SU-DHL-6 (cell line): ENCODE data around the gene ASB11.

ENCODE experiments used
- H2AFZ ChIP-seq: fragments of 200-600 bp; sonication (generic); 2 replicates; pipeline ENCODE4 v1.6.1; 2014; ENCODE audit warnings: low read depth, mild to moderate bottlenecking, moderate library complexity, mixed read lengths, antibody characterized with exemption, low read length; ENCODE audit not compliant: severe bottlenecking
- H3F3A ChIP-seq: fragments of 200-600 bp; shearing (Covaris generic); 2 replicates; pipeline ENCODE4 v1.6.0; 2016; ENCODE audit warnings: antibody characterized with exemption, mild to moderate bottlenecking; ENCODE audit not compliant: insufficient read depth
- H3K27ac ChIP-seq: fragments of 200-600 bp; sonication (generic); 2 replicates; pipeline ENCODE4 v1.5.1; 2016; ENCODE audit warnings: low read depth, mild to moderate bottlenecking, low read length, moderate library complexity, mixed read lengths
- H3K27me3 ChIP-seq: fragments of 200-600 bp; sonication (generic), shearing (Covaris generic); 2 replicates; pipeline ENCODE4 v1.6.0; 2014; ENCODE audit warnings: mild to moderate bottlenecking, low read length
- H3K36me3 ChIP-seq: fragments of 200-600 bp; sonication (generic); 2 replicates; pipeline ENCODE4 v1.6.1; 2014; ENCODE audit warnings: mild to moderate bottlenecking, low read length, mixed read lengths
- H3K4me2 ChIP-seq: fragments of 300-600, 200-600 bp; shearing (Covaris generic), sonication (generic); 2 replicates; pipeline ENCODE4 v1.6.0; 2014; ENCODE audit warnings: low read length, low read depth, mild to moderate bottlenecking; ENCODE audit not compliant: poor library complexity, severe bottlenecking
- H3K4me3 ChIP-seq: fragments of 200-600 bp; sonication (generic); 2 replicates; pipeline ENCODE4 v1.5.1; 2014; ENCODE audit warnings: antibody characterized with exemption, low read length, mild to moderate bottlenecking, mixed read lengths; ENCODE audit not compliant: insufficient read depth, poor library complexity, severe bottlenecking
- H3K79me2 ChIP-seq: fragments of 200-600 bp; sonication (generic); 2 replicates; pipeline ENCODE4 v1.6.1; 2014; ENCODE audit warnings: mild to moderate bottlenecking, low read length, moderate library complexity; ENCODE audit not compliant: insufficient read depth
- H3K9ac ChIP-seq: fragments of 200-600 bp; sonication (generic); 2 replicates; pipeline ENCODE4 v1.7.0; 2014; ENCODE audit warnings: mild to moderate bottlenecking, low read length
- H3K9me2 ChIP-seq: fragments of 200-600 bp; sonication (generic); replicated peaks from 2 replicates; pipeline ENCODE4 v1.6.1; 2014; ENCODE audit warnings: low read length; ENCODE audit not compliant: insufficient read depth
- H3K9me3 ChIP-seq: fragments of 200-600 bp; sonication (generic); 2 replicates; pipeline ENCODE4 v1.6.1; 2014; ENCODE audit warnings: low read length, mixed read lengths; ENCODE audit not compliant: insufficient read depth
- H4K20me1 ChIP-seq: fragments of 200-600 bp; sonication (generic); 2 replicates; pipeline ENCODE4 v1.6.1; 2014; ENCODE audit warnings: low read depth, mild to moderate bottlenecking, antibody characterized with exemption, low read length, moderate library complexity, mixed read lengths
- EZH2phosphoT487 ChIP-seq: fragments of 200-600 bp; sonication (generic), shearing (Covaris generic); conservative IDR thresholded peaks from 2 replicates; pipeline ENCODE4 v1.6.1; 2018; ENCODE audit warnings: mild to moderate bottlenecking, antibody characterized with exemption, low read length, moderate library complexity, mixed read lengths
- TF ChIP-seq, protein P1 (sequence below): fragments of 200-600 bp; sonication (generic); IDR thresholded peaks from one replicate; pipeline ENCODE4 v1.5.1; 2017; ENCODE audit warnings: antibody characterized with exemption, mild to moderate bottlenecking, low read length, moderate library complexity; ENCODE audit not compliant: insufficient read depth, poor library complexity, severe bottlenecking

The ASB11 gene

DNA sequence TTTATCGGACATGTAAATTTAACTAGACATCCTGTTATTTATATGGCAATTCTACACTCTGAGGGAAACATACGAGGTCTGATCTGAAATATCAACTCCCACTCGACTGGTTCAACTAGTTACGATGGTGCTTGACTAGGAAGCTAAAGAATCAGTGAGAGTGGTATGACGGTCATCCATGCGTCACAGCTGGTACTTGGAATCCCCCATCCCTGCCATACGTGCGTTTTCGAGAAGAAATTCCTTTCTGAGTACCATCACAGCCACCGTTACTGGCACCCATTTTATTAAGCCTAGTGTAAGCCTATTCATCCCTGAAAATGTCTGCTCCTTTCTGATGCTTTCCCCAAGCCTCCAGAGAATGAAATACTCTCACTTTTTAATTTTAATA, 20.6 kb upstream of the ASB11 start:
- Histone ChIP-seq H3K27me3 (no peaks in the 10 kb centered on the region), H3K4me2 (peak overlapping the region; percentile 79), H3K36me3 (no peaks in the 10 kb centered on the region), H3F3A (no peaks in the 10 kb centered on the region), H3K79me2 (peaks cover 7% of the 10 kb centered on the region; the same call in 1 of the 2 replicates), H3K4me3 (peak overlapping the region; percentile 61), H3K9ac (peak overlapping the region; percentile 37; the same call in 1 of the 2 replicates), H3K27ac (no peak overlapping the region), H4K20me1 (no peaks in the 10 kb centered on the region), H2AFZ (peak overlapping the region; percentile 84), H3K9me2 (no peaks in the 10 kb centered on the region), H3K9me3 (no peaks in the 10 kb centered on the region)
- TF ChIP-seq EZH2phosphoT487: no peak
- TF ChIP-seq, protein P1, sequence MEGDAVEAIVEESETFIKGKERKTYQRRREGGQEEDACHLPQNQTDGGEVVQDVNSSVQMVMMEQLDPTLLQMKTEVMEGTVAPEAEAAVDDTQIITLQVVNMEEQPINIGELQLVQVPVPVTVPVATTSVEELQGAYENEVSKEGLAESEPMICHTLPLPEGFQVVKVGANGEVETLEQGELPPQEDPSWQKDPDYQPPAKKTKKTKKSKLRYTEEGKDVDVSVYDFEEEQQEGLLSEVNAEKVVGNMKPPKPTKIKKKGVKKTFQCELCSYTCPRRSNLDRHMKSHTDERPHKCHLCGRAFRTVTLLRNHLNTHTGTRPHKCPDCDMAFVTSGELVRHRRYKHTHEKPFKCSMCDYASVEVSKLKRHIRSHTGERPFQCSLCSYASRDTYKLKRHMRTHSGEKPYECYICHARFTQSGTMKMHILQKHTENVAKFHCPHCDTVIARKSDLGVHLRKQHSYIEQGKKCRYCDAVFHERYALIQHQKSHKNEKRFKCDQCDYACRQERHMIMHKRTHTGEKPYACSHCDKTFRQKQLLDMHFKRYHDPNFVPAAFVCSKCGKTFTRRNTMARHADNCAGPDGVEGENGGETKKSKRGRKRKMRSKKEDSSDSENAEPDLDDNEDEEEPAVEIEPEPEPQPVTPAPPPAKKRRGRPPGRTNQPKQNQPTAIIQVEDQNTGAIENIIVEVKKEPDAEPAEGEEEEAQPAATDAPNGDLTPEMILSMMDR: no peak

GRCh38 chrX:15335135-15336022, 19.9 kb upstream of the ASB11 start, which contains the start of gene PIGA:
TSS of gene PIGA (minus strand) at chrX:15335523. CDS start at chrX:15331930, 3,593 bp downstream.
- Histone ChIP-seq H3K9ac (peak within 1 kb of the TSS; percentile 87), H3K9me2 (no peaks in the 10 kb centered on the region), H3K27me3 (no peaks in the 10 kb centered on the region), H4K20me1 (no peaks in the 10 kb centered on the region), H2AFZ (peak within 1 kb of the TSS; percentile 84), H3K36me3 (no peaks in the 10 kb centered on the region), H3K27ac (no peak within 1 kb of the TSS; the same call in 1 of the 2 replicates), H3K4me2 (peak within 1 kb of the TSS; percentile 79), H3K79me2 (peaks cover 7% of the 10 kb centered on the region; the same call in 1 of the 2 replicates), H3K9me3 (no peaks in the 10 kb centered on the region), H3F3A (no peaks in the 10 kb centered on the region), H3K4me3 (peak within 1 kb of the TSS; percentile 79)
- TF ChIP-seq, protein P1: no peak
- TF ChIP-seq EZH2phosphoT487: no peak

DNA sequence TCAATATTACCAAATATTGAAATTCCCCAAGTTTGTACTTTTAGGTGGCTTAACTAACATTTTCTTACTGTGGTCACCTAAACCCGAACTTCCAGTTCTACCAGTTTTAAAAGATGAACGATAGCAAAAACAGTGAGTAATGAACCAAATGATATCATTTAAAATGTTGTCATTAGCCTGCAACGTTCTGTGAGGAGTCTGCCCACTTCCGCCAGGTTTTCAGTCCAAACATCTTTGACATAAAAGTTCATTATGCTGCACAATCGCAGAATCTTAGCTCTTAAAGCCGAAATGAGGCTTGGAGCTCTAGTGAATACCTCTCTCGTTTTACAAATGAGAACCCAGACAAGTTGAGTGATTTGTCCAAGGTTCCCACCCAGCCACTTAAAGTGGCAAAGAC, 19.1 kb upstream of the ASB11 start:
- H3K27ac ChIP-seq: no peak overlapping the region; the same call in 1 of the 2 replicates
- peak overlapping the region; percentile 62 for H2AFZ ChIP-seq
- TF ChIP-seq, protein P1: no peak
- peak overlapping the region; percentile 71 for H3K4me2 ChIP-seq
- H3K36me3 ChIP-seq: no peaks in the 10 kb centered on the region
- peak overlapping the region; percentile 87 for H3K9ac ChIP-seq
- no peaks in the 10 kb centered on the region for H4K20me1 ChIP-seq
- H3K9me3 ChIP-seq: no peaks in the 10 kb centered on the region
- peaks cover 7% of the 10 kb centered on the region; the same call in 1 of the 2 replicates for H3K79me2 ChIP-seq
- H3K27me3 ChIP-seq: no peaks in the 10 kb centered on the region
- H3K9me2 ChIP-seq: no peaks in the 10 kb centered on the region
- no peaks in the 10 kb centered on the region for H3F3A ChIP-seq
- peak overlapping the region; percentile 79 for H3K4me3 ChIP-seq
